Measurements from ENCODE around the gene PHYKPL.

Gene PHYKPL

DNA sequence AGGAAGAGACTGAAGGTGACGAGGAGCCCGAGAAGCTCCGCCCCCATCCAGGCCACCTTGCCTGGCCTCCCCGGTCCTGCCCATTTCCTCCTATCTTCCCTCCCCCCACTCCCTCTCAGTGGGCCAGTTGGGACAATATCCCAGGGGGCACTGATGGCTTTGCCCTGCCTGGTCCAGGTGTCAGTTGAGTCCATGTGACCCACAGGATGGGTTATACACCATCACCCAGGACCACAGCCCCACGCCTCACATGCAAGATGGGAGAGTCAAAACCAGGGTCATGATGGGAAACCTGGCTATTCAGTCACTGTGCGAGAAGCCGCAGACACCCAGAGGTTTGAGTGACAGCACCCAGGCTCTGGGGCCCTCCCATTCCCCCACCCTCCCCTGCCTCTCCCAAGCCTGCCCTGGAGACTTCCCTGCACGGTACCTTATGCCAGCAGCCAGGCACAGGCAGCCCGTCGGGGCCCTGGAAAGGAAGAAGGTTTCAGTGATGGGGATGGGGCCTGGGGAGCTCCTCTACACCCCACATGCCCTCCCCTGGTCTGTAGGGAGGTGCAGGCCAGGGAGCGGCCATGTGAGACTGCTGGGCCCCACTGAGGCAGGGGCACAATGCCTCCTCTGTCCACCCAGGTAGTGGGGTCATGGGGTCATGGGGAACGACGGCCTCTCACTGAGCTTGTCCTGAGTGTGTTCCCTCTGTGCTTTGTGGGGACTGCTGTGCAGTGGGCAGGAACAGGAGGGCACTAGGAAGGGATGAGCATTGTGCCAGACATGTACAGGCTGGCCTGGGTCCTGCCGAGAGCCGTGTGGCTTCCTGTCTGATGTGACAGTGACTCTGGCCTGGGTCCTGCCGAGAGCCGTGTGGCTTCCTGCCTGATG, 6.3 kb upstream of the PHYKPL start:
- H3K27ac ChIP-seq (ENCODE audit: low read depth, low read length, poor library complexity, severe bottlenecking), result no peak overlapping the region
- H3K9me2 ChIP-seq (ENCODE audit: low read depth, low read length), result no peaks in the 10 kb centered on the region
- H4K20me1 ChIP-seq (ENCODE audit: insufficient read depth, low read length), result no peaks in the 10 kb centered on the region
- no peak overlapping the region for H3K4me2 ChIP-seq (ENCODE audit: low read length)
- no peak overlapping the region for H3K4me3 ChIP-seq (ENCODE audit: low read depth, low read length, poor library complexity, severe bottlenecking)
- H3K27me3 ChIP-seq (ENCODE audit: insufficient read depth, low read length), result no peaks in the 10 kb centered on the region
- no peaks in the 10 kb centered on the region for H3K36me3 ChIP-seq (ENCODE audit: insufficient read depth, low read length)
- TF ChIP-seq EZH2 (IDR thresholded peaks at IDR 0.05; ENCODE audit: borderline replicate concordance, low read length), result no peak
- TF ChIP-seq, protein P1, sequence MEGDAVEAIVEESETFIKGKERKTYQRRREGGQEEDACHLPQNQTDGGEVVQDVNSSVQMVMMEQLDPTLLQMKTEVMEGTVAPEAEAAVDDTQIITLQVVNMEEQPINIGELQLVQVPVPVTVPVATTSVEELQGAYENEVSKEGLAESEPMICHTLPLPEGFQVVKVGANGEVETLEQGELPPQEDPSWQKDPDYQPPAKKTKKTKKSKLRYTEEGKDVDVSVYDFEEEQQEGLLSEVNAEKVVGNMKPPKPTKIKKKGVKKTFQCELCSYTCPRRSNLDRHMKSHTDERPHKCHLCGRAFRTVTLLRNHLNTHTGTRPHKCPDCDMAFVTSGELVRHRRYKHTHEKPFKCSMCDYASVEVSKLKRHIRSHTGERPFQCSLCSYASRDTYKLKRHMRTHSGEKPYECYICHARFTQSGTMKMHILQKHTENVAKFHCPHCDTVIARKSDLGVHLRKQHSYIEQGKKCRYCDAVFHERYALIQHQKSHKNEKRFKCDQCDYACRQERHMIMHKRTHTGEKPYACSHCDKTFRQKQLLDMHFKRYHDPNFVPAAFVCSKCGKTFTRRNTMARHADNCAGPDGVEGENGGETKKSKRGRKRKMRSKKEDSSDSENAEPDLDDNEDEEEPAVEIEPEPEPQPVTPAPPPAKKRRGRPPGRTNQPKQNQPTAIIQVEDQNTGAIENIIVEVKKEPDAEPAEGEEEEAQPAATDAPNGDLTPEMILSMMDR (IDR thresholded peaks at IDR 0.05; ENCODE audit: low read length), result no peak
- H3K79me2 ChIP-seq (ENCODE audit: insufficient read depth, low read length), result no peaks in the 10 kb centered on the region
- H3K4me1 ChIP-seq (ENCODE audit: insufficient read depth, low read length, severe bottlenecking), result peaks cover 20% of the 10 kb centered on the region
- no peaks in the 10 kb centered on the region for H3K9me3 ChIP-seq (ENCODE audit: low read length)
- no peak overlapping the region; the same call in 1 of the 2 replicates for H3K9ac ChIP-seq (ENCODE audit: low read length)
- H2AFZ ChIP-seq (ENCODE audit: low read length), result no peak overlapping the region
- H3F3A ChIP-seq (ENCODE audit: insufficient read depth, low read length), result no peaks in the 10 kb centered on the region

DNA sequence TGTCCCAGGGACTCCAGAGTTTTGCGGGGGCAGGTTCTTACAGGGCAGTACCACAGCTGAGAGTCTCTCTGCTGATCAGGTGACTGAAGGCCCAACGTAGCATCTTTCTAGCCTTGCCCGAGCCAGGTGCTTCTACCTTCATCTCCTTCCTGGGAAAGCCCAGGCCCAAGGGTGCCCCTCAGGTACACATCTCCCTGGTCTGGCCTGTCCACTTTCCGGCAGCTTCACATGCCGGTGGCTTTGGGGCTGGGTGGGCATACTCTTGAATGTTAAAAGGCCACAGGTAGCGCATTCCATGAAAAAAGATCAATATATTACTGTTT, 5.7 kb upstream of the PHYKPL start:
- H3K79me2 ChIP-seq (ENCODE audit: insufficient read depth, low read length), result no peaks in the 10 kb centered on the region
- H3K4me3 ChIP-seq (ENCODE audit: low read depth, low read length, poor library complexity, severe bottlenecking), result no peak overlapping the region
- no peaks in the 10 kb centered on the region for H3K9me2 ChIP-seq (ENCODE audit: low read depth, low read length)
- H3K27ac ChIP-seq (ENCODE audit: low read depth, low read length, poor library complexity, severe bottlenecking), result no peak overlapping the region
- H4K20me1 ChIP-seq (ENCODE audit: insufficient read depth, low read length), result no peaks in the 10 kb centered on the region
- 0 out of 2 replicates have a peak, but pooled peaks cover 3% of the 10 kb centered on the region for H3F3A ChIP-seq (ENCODE audit: insufficient read depth, low read length)
- TF ChIP-seq, protein P1 (IDR thresholded peaks at IDR 0.05; ENCODE audit: low read length), result no peak
- TF ChIP-seq EZH2 (IDR thresholded peaks at IDR 0.05; ENCODE audit: borderline replicate concordance, low read length), result no peak
- no peaks in the 10 kb centered on the region for H3K27me3 ChIP-seq (ENCODE audit: insufficient read depth, low read length)
- H3K4me2 ChIP-seq (ENCODE audit: low read length), result no peak overlapping the region
- no peak overlapping the region for H3K9ac ChIP-seq (ENCODE audit: low read length)
- H3K4me1 ChIP-seq (ENCODE audit: insufficient read depth, low read length, severe bottlenecking), result peaks cover 20% of the 10 kb centered on the region
- no peak overlapping the region for H2AFZ ChIP-seq (ENCODE audit: low read length)
- H3K9me3 ChIP-seq (ENCODE audit: low read length), result no peaks in the 10 kb centered on the region
- H3K36me3 ChIP-seq (ENCODE audit: insufficient read depth, low read length), result no peaks in the 10 kb centered on the region

DNA sequence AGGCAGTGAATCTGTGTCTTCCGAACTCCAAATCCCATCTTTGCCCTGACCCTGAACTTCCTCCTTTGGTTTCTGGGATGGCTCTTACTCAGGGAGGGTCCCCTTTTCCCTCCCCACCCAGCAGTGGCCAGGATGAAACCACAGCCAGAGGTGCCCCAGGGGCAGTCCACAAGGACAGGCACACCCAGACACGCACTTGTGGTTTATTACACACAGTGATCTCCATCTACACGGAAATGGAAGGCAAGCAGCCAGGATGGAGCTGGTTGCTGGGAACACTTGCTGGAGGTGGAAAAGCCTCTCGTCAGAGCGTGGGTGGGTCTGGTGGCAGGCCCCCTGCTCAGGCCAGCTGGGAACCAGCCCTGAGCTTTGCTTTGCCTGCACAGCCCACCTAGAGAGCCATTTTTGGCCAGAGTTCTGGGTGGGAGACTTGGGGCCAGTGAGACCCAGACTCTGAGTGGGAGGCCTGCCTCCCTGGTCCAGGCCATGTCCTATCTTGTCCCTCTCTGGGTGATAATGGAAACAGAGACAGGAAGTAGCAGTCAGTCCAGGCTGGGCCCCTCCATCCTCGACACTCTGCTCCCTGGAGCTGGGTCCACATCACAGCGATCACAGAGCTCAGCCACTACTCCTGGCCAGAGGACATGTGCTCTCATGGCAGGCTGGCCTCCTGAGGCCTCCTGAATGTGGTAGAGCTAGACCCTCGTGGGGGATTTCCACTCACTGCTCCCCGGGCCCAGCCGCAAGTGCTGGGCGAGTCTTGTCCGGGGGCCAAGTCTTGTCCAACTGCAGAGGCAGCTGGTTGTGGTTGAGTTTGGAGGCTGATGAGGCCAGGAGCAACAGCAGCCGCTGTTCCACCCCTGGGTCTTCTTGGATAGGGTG, 5.1 kb upstream of the PHYKPL start:
- TF ChIP-seq EZH2 (IDR thresholded peaks at IDR 0.05; ENCODE audit: borderline replicate concordance, low read length), result no peak
- TF ChIP-seq, protein P1 (IDR thresholded peaks at IDR 0.05; ENCODE audit: low read length), result no peak
- 0 out of 2 replicates have a peak, but pooled peaks cover 3% of the 10 kb centered on the region for H3F3A ChIP-seq (ENCODE audit: insufficient read depth, low read length)
- H3K9me3 ChIP-seq (ENCODE audit: low read length), result no peaks in the 10 kb centered on the region
- no peak overlapping the region for H3K27ac ChIP-seq (ENCODE audit: low read depth, low read length, poor library complexity, severe bottlenecking)
- H4K20me1 ChIP-seq (ENCODE audit: insufficient read depth, low read length), result no peaks in the 10 kb centered on the region
- H2AFZ ChIP-seq (ENCODE audit: low read length), result no peak overlapping the region
- H3K9me2 ChIP-seq (ENCODE audit: low read depth, low read length), result no peaks in the 10 kb centered on the region
- no peaks in the 10 kb centered on the region for H3K27me3 ChIP-seq (ENCODE audit: insufficient read depth, low read length)
- no peaks in the 10 kb centered on the region for H3K36me3 ChIP-seq (ENCODE audit: insufficient read depth, low read length)
- H3K9ac ChIP-seq (ENCODE audit: low read length), result no peak overlapping the region
- H3K79me2 ChIP-seq (ENCODE audit: insufficient read depth, low read length), result no peaks in the 10 kb centered on the region
- no peak overlapping the region for H3K4me2 ChIP-seq (ENCODE audit: low read length)
- no peak overlapping the region for H3K4me3 ChIP-seq (ENCODE audit: low read depth, low read length, poor library complexity, severe bottlenecking)
- H3K4me1 ChIP-seq (ENCODE audit: insufficient read depth, low read length, severe bottlenecking), result peaks cover 25% of the 10 kb centered on the region
